GF-D8 (cell line): ENCODE measurements around the gene RTTN.
A peak's percentile ranks its signal among the peaks of the same experiment; 100 is the strongest.

Experiments used
- DNase-seq: peaks from one replicate; lab custom pipeline; 2025; lab: John Stamatoyannopoulos, UW

Gene RTTN

GRCh38 chr18:70024093-70024492 lies 181.4 kb downstream of the RTTN start:
- DNase-seq = no peak

- no peak for DNase-seq
Observed at GRCh38 chr18:70022636-70023035, 182.9 kb downstream of the RTTN start.

- no peak for DNase-seq
Observed at GRCh38 chr18:70021498-70021897, 184.0 kb downstream of the RTTN start.

- DNase-seq = no peak
Observed at GRCh38 chr18:70021043-70021442, 184.4 kb downstream of the RTTN start.

GRCh38 chr18:70019991-70020390 lies 185.5 kb downstream of the RTTN start:
- no peak for DNase-seq

GRCh38 chr18:70019136-70019535 lies 186.4 kb downstream of the RTTN start:
- DNase-seq = no peak

- DNase-seq = no peak
Observed at GRCh38 chr18:70015127-70015526, 190.4 kb downstream of the RTTN start.

GRCh38 chr18:70005580-70005979 lies 199.9 kb downstream of the RTTN start:
- DNase-seq = no peak

GRCh38 chr18:70004696-70005095 lies 200.8 kb downstream of the RTTN start:
- no peak for DNase-seq

GRCh38 chr18:69999656-70000055 lies 205.8 kb downstream of the RTTN start:
- DNase-seq = no peak

- no peak for DNase-seq
Observed at GRCh38 chr18:69998523-69998987, 206.9 kb downstream of the RTTN start.

GRCh38 chr18:69996951-69997798 lies 208.3 kb downstream of the RTTN start:
- DNase-seq = no peak

- DNase-seq = no peak
Observed at GRCh38 chr18:69996417-69996816, 209.1 kb downstream of the RTTN start.

GRCh38 chr18:69995774-69996173 lies 209.7 kb downstream of the RTTN start:
- DNase-seq = no peak

- DNase-seq = no peak
Observed at GRCh38 chr18:69992776-69993175, 212.7 kb downstream of the RTTN start.

- no peak for DNase-seq
Observed at GRCh38 chr18:69987870-69988269, 217.6 kb downstream of the RTTN start.

GRCh38 chr18:69985239-69985638 lies 220.2 kb downstream of the RTTN start:
- no peak for DNase-seq

- no peak for DNase-seq
Observed at GRCh38 chr18:69982417-69982816, 223.1 kb downstream of the RTTN start.

GRCh38 chr18:69981948-69982347 lies 223.5 kb downstream of the RTTN start:
- no peak for DNase-seq

- DNase-seq = no peak
Observed at GRCh38 chr18:69980982-69981804, 224.3 kb downstream of the RTTN start.

GRCh38 chr18:69980509-69980908 lies 225.0 kb downstream of the RTTN start:
- DNase-seq = peak; percentile 96

GRCh38 chr18:69978732-69979715 lies 226.5 kb downstream of the RTTN start:
- DNase-seq = peak; percentile 75
